Pancreas (tissue), 10 donors: ENCODE measurements around the gene KLK7. TPM values are rescaled to one million over a fixed set of nuclear protein-coding genes. Genes with fewer than 3 reads are reported as not detected.

ENCODE experiments used
- ATAC-seq, 4 donors: fragments of 200-7000 bp; cut with Tn5 transposase; one replicate each; pipeline versions ENCODE4 v1.8.0 to v1.9.1; 2020; ENCODE audit warnings: mild to moderate bottlenecking in 4 of 4, moderate library complexity in 4 of 4
- DNase-seq, 6 donors: peaks; one replicate each; pipeline ENCODE4 v3.0.0-alpha.2; 2020
- FAIRE-seq: peaks from 2 replicates; lab custom pipeline; 2012; peaks lifted over from hg19 to GRCh38; lab: Jason Lieb, UNC
- H3K27ac ChIP-seq, 4 donors: fragments of 200-600 bp; sonication (generic); 1 replicate in 3 of 4; 2 replicates in 1 of 4; pipeline versions ENCODE4 v1.5.0 to v1.8.0; 2020
- H3K27me3 ChIP-seq, 4 donors: fragments of 200-600 bp; one replicate each; pipeline ENCODE4 v1.8.0; 2021
- H3K36me3 ChIP-seq, 3 donors: fragments of 200-600 bp; sonication (generic) in 1 of 3; one replicate each; pipeline versions ENCODE4 v1.5.0 to v1.8.0; 2020 to 2021
- H3K4me1 ChIP-seq, 3 donors: fragments of 200-600 bp; one replicate each; pipeline ENCODE4 v1.8.0; 2021
- H3K4me3 ChIP-seq, 4 donors: fragments of 200-600 bp; sonication (generic) in 2 of 4; one replicate each; pipeline versions ENCODE4 v1.5.0 to v1.8.0; 2020 to 2021
- H3K9me3 ChIP-seq, 4 donors: fragments of 200-600 bp; one replicate each; pipeline ENCODE4 v1.8.0; 2021
- WGBS, 2 donors: extraction: QIAGEN DNeasy Blood & Tissue Kit; methylation state at CpG; one replicate each; pipeline ENCODE4 v1.1.7; 2013; 5-methylcytosine and 5-hydroxymethylcytosine counted together
- intact Hi-C, 3 donors: fragments of 100-400 bp; cut with DNase I; formaldehyde crosslinking; loops; one replicate each; pipeline versions ENCODE4 v1.11.1 to v1.14.2; 2022
- polyA plus RNA-seq, 2 donors: library from polyadenylated mRNA; stranded (reverse); fragments of 200-250 nt; gene quantifications; one replicate each; pipeline ENCODE4 v1.2.3, GENCODE V29; 2013
- total RNA-seq, 6 donors: library from RNA; stranded (reverse); fragmentation: NEBNext Ultra II Directional in 4 of 6; extraction: Animal tissue kit (Norgen Biotek cat#: 25700) in 4 of 6; gene quantifications; one replicate each; pipeline versions ENCODE4 v1.2.1 to v1.2.4, GENCODE V29; 2021 to 2023
- TF ChIP-seq, protein P1 (sequence below), 4 donors: fragments of 200-600 bp; sonication (generic) in 3 of 4; IDR thresholded peaks; one replicate each; pipeline versions ENCODE4 v1.5.0 to v1.8.0; 2021; ENCODE audit warnings: antibody characterized with exemption in 4 of 4
- donor health status: healthy with polysubstance abuse.
- donor health status: DM: no; HTN: no; CAD: no; lungs with moderate emphysema.
- donor health status: DM: no; HTN: no; CAD: no.
- donor health status: control.
- donor health status: control.
- donor health status: Bipolar disorder and iron deficiency.
- donor health status: DM: yes; HTN: yes; CAD: no.
- donor health status: DM: no; HTN: no; CAD: no.
- donor health status: DM: no; HTN: no; CAD: no.
- donor health status: DM: yes; HTN: yes; CAD: no.

KLK7 gene
- total RNA-seq = not detected
- under 1 TPM in 1 of 2 donors, not detected in 1; 0.46 TPM for polyA plus RNA-seq

GRCh38 chr19:50983625-50984292 is at the start of gene KLK7:
TSS of gene KLK7 (minus strand) at chr19:50983917. CDS start at chr19:50982399, 1,518 bp downstream.
- no peak for DNase-seq
- TF ChIP-seq, protein P1, sequence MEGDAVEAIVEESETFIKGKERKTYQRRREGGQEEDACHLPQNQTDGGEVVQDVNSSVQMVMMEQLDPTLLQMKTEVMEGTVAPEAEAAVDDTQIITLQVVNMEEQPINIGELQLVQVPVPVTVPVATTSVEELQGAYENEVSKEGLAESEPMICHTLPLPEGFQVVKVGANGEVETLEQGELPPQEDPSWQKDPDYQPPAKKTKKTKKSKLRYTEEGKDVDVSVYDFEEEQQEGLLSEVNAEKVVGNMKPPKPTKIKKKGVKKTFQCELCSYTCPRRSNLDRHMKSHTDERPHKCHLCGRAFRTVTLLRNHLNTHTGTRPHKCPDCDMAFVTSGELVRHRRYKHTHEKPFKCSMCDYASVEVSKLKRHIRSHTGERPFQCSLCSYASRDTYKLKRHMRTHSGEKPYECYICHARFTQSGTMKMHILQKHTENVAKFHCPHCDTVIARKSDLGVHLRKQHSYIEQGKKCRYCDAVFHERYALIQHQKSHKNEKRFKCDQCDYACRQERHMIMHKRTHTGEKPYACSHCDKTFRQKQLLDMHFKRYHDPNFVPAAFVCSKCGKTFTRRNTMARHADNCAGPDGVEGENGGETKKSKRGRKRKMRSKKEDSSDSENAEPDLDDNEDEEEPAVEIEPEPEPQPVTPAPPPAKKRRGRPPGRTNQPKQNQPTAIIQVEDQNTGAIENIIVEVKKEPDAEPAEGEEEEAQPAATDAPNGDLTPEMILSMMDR (IDR thresholded peaks at IDR 0.05) = no peak
- WGBS, 2 donors = 15 to 19% methylated on average over 28 of the region's 28 CpGs
- Histone ChIP-seq H3K27me3 (no peaks in the 10 kb centered on the region), H3K36me3 (no peaks in the 10 kb centered on the region), H3K4me1 (no peaks in the 10 kb centered on the region), H3K9me3 (no peaks in the 10 kb centered on the region), H3K27ac (no peak within 1 kb of the TSS), H3K4me3 (no peak within 1 kb of the TSS)
- no peak for FAIRE-seq
- intact Hi-C loops = no loop called here
- ATAC-seq = no peak

- Histone ChIP-seq H3K4me3 (no peak overlapping the region), H3K36me3 (no peaks in the 10 kb centered on the region), H3K27ac (no peak overlapping the region), H3K27me3 (no peaks in the 10 kb centered on the region), H3K4me1 (no peaks in the 10 kb centered on the region), H3K9me3 (no peaks in the 10 kb centered on the region)
- no peak for ATAC-seq
- TF ChIP-seq, protein P1 (IDR thresholded peaks at IDR 0.05) = no peak
- intact Hi-C loops = no loop called here
- 89 to 90% methylated on average over 28 of the region's 28 CpGs for whole genome bisulfite sequencing, 2 donors
- DNase-seq = no peak
- no peak for FAIRE-seq
Observed at GRCh38 chr19:51031880-51032225, 48.1 kb upstream of the KLK7 start.

GRCh38 chr19:51031220-51031879 is 47.6 kb upstream of the KLK7 start:
- FAIRE-seq (no peak), ATAC-seq (no peak), DNase-seq (no peak)
- Histone ChIP-seq H3K9me3 (no peaks in the 10 kb centered on the region), H3K4me1 (no peaks in the 10 kb centered on the region), H3K27ac (no peak overlapping the region), H3K36me3 (no peaks in the 10 kb centered on the region), H3K27me3 (no peaks in the 10 kb centered on the region), H3K4me3 (no peak overlapping the region)
- TF ChIP-seq, protein P1 (IDR thresholded peaks at IDR 0.05) = no peak
- intact Hi-C loops = no loop called here
- WGBS, 2 donors = 76 to 84% methylated on average over 7 of the region's 7 CpGs

DNA sequence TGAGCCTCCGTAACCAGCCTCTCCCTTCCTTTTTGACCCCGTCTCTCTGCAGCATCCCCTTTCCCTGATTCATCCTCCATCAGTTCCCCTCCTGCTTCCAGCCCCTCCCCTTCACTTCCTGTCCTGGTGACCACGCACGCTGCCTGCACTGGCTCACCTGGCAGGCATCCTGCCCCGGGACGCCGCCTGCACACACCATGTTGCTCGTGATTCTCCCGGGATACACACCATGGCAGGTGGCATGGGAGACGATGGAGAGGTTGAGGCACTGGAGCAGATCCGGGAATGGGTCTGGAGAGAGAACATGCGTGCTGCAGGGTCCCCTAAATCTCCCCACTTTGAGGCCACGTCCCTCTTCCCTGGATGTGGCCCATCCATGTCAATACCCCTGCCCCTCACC is 46.9 kb upstream of the KLK7 start:
- no peak for ATAC-seq
- Histone ChIP-seq H3K4me1 (no peaks in the 10 kb centered on the region), H3K4me3 (no peak overlapping the region), H3K27me3 (no peaks in the 10 kb centered on the region), H3K27ac (no peak overlapping the region), H3K9me3 (no peaks in the 10 kb centered on the region), H3K36me3 (no peaks in the 10 kb centered on the region)
- intact Hi-C loops = no loop called here
- FAIRE-seq = no peak
- 86 to 87% methylated on average over 13 of the region's 13 CpGs for WGBS, 2 donors
- DNase-seq = no peak
- TF ChIP-seq, protein P1 (IDR thresholded peaks at IDR 0.05) = no peak

DNA sequence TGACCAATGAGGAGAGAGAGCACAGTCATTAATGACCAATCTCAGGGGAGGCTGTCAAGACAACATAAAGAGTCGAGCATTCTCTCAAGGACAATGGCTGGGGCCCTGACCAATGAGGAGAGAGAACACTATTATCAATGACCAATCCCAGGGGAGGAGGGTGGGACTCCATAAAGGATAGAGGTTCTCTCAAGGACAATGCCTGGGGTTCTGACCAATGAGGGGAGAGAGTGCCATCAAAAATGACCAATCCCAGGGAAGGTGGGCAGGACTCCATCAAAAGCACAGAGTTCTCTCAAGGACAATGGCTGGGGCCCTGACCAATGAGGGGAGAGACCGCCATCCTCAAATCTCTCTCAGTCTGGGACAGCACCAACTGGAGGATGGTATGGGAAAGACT is 46.0 kb upstream of the KLK7 start:
- no peak for FAIRE-seq
- no peaks in the 10 kb centered on the region for H3K36me3 ChIP-seq
- WGBS, 2 donors = 64 to 70% methylated on average over 2 of the region's 2 CpGs
- no peaks in the 10 kb centered on the region for H3K27me3 ChIP-seq
- no peak for ATAC-seq
- H3K4me1 ChIP-seq = peaks cover 0 to 5% (median 0%) of the 10 kb centered on the region in 3 donors
- no peak overlapping the region for H3K4me3 ChIP-seq
- H3K27ac ChIP-seq = no peak overlapping the region
- DNase-seq = no peak
- TF ChIP-seq, protein P1 (IDR thresholded peaks at IDR 0.05) = no peak
- intact Hi-C loops = loop anchor here in 1 of 3 donors (5.0 kb wide), 1 partner anchor 63 kb away; no protein-coding TSS in a partner anchor
- H3K9me3 ChIP-seq = no peaks in the 10 kb centered on the region
